ENCODE data around the gene PCK2. TPM values are rescaled to one million over a fixed set of nuclear protein-coding genes. Genes with fewer than 3 reads are reported as not detected.

PCK2 gene
- polyA plus RNA-seq, 12 donors = 2.2 to 17.9 (median 3.5) TPM; not detected in 1

- DNase-seq = no peak
Observed at GRCh38 chr14:24074625-24075484, 19.3 kb upstream of the PCK2 start.

- no peak for DNase-seq
Observed at GRCh38 chr14:24075485-24076301, 18.4 kb upstream of the PCK2 start.

GRCh38 chr14:24076302-24076601 is 17.9 kb upstream of the PCK2 start:
- DNase-seq = no peak

GRCh38 chr14:24077086-24077485 is 17.0 kb upstream of the PCK2 start:
- no peak for DNase-seq

GRCh38 chr14:24078146-24078545 is 16.0 kb upstream of the PCK2 start:
- no peak for DNase-seq

GRCh38 chr14:24079491-24080141 is 14.5 kb upstream of the PCK2 start:
- DNase-seq = no peak

GRCh38 chr14:24080142-24080530 is 14.0 kb upstream of the PCK2 start:
- no peak for DNase-seq

- DNase-seq = peak; percentile 11
Observed at GRCh38 chr14:24080888-24081738, 13.0 kb upstream of the PCK2 start.

GRCh38 chr14:24081739-24082211 is 12.3 kb upstream of the PCK2 start:
- DNase-seq = no peak

GRCh38 chr14:24082411-24083080 is 11.6 kb upstream of the PCK2 start:
- DNase-seq = no peak

- no peak for DNase-seq
Observed at GRCh38 chr14:24083462-24083861, 10.6 kb upstream of the PCK2 start.

- DNase-seq = no peak
Observed at GRCh38 chr14:24084440-24084839, 9.7 kb upstream of the PCK2 start.

- DNase-seq = no peak
Observed at GRCh38 chr14:24085215-24085614, 8.9 kb upstream of the PCK2 start.

GRCh38 chr14:24086193-24086955 is 7.7 kb upstream of the PCK2 start:
- DNase-seq = no peak

GRCh38 chr14:24087004-24087403 is 7.1 kb upstream of the PCK2 start:
- DNase-seq = no peak

GRCh38 chr14:24088095-24088494 is 6.0 kb upstream of the PCK2 start:
- no peak for DNase-seq

GRCh38 chr14:24089890-24090289 is 4.2 kb upstream of the PCK2 start:
- no peak for DNase-seq

- no peak for DNase-seq
Observed at GRCh38 chr14:24092110-24092504, 2.0 kb upstream of the PCK2 start.

- no peak for DNase-seq
Observed at GRCh38 chr14:24092505-24093206, 1.5 kb upstream of the PCK2 start.
